A549 (cell line): ENCODE measurements around the gene CPTP. TPM values are rescaled to one million over a fixed set of nuclear protein-coding genes. Genes with fewer than 3 reads are reported as not detected.
"Not testable (repeated sequence)": the region's sequence is repeated elsewhere in the genome, so short reads cannot be mapped to it uniquely, and the experiment has no call there.

Experiments used
- ATAC-seq, 2 experiments: fragments of 200-7000 bp in 1 of 2; fragments of >200 bp in 1 of 2; cut with Nextera tagmentation in 1 of 2; cut with Tn5 transposase in 1 of 2; 3 replicates each; pipeline versions ENCODE4 v1.8.0 to v1.9.1; 2018 to 2020; ENCODE audit warnings: mild to moderate bottlenecking in 1 of 2, moderate library complexity in 1 of 2
- CTCF ChIA-PET: fragments of 300-600 bp; sonication (Branson Sonifier 250); formaldehyde crosslinking; extraction: SDS; loops from one replicate; lab custom pipeline; 2021; ENCODE audit warnings: antibody characterized with exemption, inconsistent platforms; lab: Yijun Ruan, JAX
- POLR2A ChIA-PET: fragments of 350-600 bp; formaldehyde crosslinking; extraction: SDS; loops from one replicate; lab custom pipeline; 2021; ENCODE audit warnings: antibody characterized with exemption, inconsistent platforms; lab: Yijun Ruan, JAX
- DNase-seq, 2 experiments: peaks; one replicate each; pipeline versions ENCODE4 v3.0.0 to v3.0.0-alpha.2; 2011 to 2016; ENCODE audit warnings: low read depth in 1 of 2, low spot score in 1 of 2
- FAIRE-seq: peaks from 2 replicates; lab custom pipeline; 2011; peaks lifted over from hg19 to GRCh38; lab: Jason Lieb, UNC
- H3K27ac ChIP-seq, 2 experiments: fragments of >200 bp; sonication (Bioruptor Twin); formaldehyde crosslinking; 3 replicates each; pipeline ENCODE4 v1.5.1; 2016 to 2017
- H3K4me1 ChIP-seq: fragments of >200 bp; sonication (Bioruptor Twin); formaldehyde crosslinking; 3 replicates; pipeline ENCODE4 v1.6.1; 2016
- H3K4me2 ChIP-seq: fragments of >200 bp; sonication (Bioruptor Twin); formaldehyde crosslinking; 3 replicates; pipeline ENCODE4 v1.6.1; 2016
- H3K4me3 ChIP-seq: fragments of >200 bp; sonication (Bioruptor Twin); formaldehyde crosslinking; 3 replicates; pipeline ENCODE4 v1.5.1; 2016
- H3K9me3 ChIP-seq: fragments of >200 bp; sonication (Bioruptor Twin); formaldehyde crosslinking; 3 replicates; pipeline ENCODE4 v1.6.1; 2016
- EP300 ChIP-seq, 2 experiments: fragments of >200 bp; sonication (Bioruptor Twin); formaldehyde crosslinking; IDR thresholded peaks; 2 replicates in 1 of 2; 3 replicates in 1 of 2; pipeline ENCODE4 v1.6.1; 2016 to 2017
- ESRRA ChIP-seq: fragments of 150-350 bp; IDR thresholded peaks from 2 replicates; pipeline ENCODE4 v1.6.1; 2014; ENCODE audit warnings: mild to moderate bottlenecking, low read length, borderline replicate concordance
- FOSB ChIP-seq: fragments of 250-450 bp; sonication (Bioruptor Pico); IDR thresholded peaks from 2 replicates; pipeline ENCODE4 v1.5.0; 2020; ENCODE audit warnings: mild to moderate bottlenecking, moderate library complexity
- GATA3 ChIP-seq: IDR thresholded peaks from 2 replicates; pipeline ENCODE4 v1.6.1; 2012; ENCODE audit warnings: borderline replicate concordance
- HMGXB4 ChIP-seq: fragments of 250-450 bp; sonication (Bioruptor Pico); IDR thresholded peaks from 2 replicates; pipeline ENCODE4 v1.5.0; 2021; ENCODE audit warnings: mild to moderate bottlenecking, moderate library complexity, borderline replicate concordance
- KDM5A ChIP-seq: fragments of 200-600 bp; sonication (generic); IDR thresholded peaks from 2 replicates; pipeline ENCODE4 v1.6.1; 2016; ENCODE audit warnings: antibody characterized with exemption, mild to moderate bottlenecking
- NFE2L2 ChIP-seq: fragments of 150-350 bp; conservative IDR thresholded peaks from 2 replicates; pipeline ENCODE4 v1.6.1; 2014; ENCODE audit warnings: low read length
- POLR2A ChIP-seq: IDR thresholded peaks from 2 replicates; pipeline ENCODE4 v1.6.1; 2012; ENCODE audit warnings: mild to moderate bottlenecking, low read length
- RAD21 ChIP-seq, 2 experiments: fragments of >200 bp in 1 of 2; sonication (Bioruptor Twin) in 1 of 2; formaldehyde crosslinking in 1 of 2; IDR thresholded peaks in 1 of 2; conservative IDR thresholded peaks in 1 of 2; 2 replicates in 1 of 2; 3 replicates in 1 of 2; pipeline ENCODE4 v1.6.1; 2012 to 2018; ENCODE audit warnings: inconsistent platforms in 1 of 2
- RARB ChIP-seq: fragments of 250-450 bp; sonication (Bioruptor Pico); IDR thresholded peaks from 2 replicates; pipeline ENCODE4 v1.8.0; 2021; ENCODE audit warnings: mild to moderate bottlenecking, moderate library complexity
- TFCP2L1 ChIP-seq: fragments of 250-450 bp; sonication (Bioruptor Pico); IDR thresholded peaks from 2 replicates; pipeline ENCODE4 v1.5.0; 2021; ENCODE audit warnings: mild to moderate bottlenecking
- USF2 ChIP-seq: fragments of 450-650 bp; IDR thresholded peaks from 2 replicates; pipeline ENCODE4 v1.6.1; 2014; ENCODE audit warnings: antibody characterized with exemption
- ZFP36 ChIP-seq: fragments of 450-650 bp; IDR thresholded peaks from 2 replicates; pipeline ENCODE4 v1.6.1; 2014; ENCODE audit warnings: borderline replicate concordance; ENCODE audit not compliant: partially characterized antibody
- ZNF302 ChIP-seq: fragments of 250-450 bp; sonication (Bioruptor Pico); IDR thresholded peaks from 2 replicates; pipeline ENCODE4 v1.9.0; 2021; ENCODE audit warnings: inconsistent platforms, mild to moderate bottlenecking, moderate library complexity
- WGBS: methylation state at CpG from one replicate; pipeline ENCODE4 v1.1.6; 2017; ENCODE audit errors: missing lambda C conversion rate; 5-methylcytosine and 5-hydroxymethylcytosine counted together
- polyA plus RNA-seq, 4 experiments: library from polyadenylated mRNA; depleted of rRNA in 3 of 4; stranded (reverse); fragments of >200 nt; fragmentation: RNase III in 1 of 4; extraction: RNeasy Plus Mini Kit Qiagen cat#74134 plus additional on column Dnase treatment in 1 of 4; gene quantifications; 2 replicates in 3 of 4; 3 replicates in 1 of 4; pipeline ENCODE4 v1.2.3, GENCODE V29; 2011 to 2017
- TF ChIP-seq, protein P1 (sequence below): fragments of 250-450 bp; sonication (Bioruptor Pico); IDR thresholded peaks from 2 replicates; pipeline ENCODE4 v1.5.0; 2020; ENCODE audit warnings: low read depth, mild to moderate bottlenecking, moderate library complexity
- TF ChIP-seq, protein P2 (sequence below): fragments of 200-600 bp; sonication (generic); IDR thresholded peaks from 2 replicates; pipeline ENCODE4 v1.6.1; 2016; ENCODE audit warnings: antibody characterized with exemption, mild to moderate bottlenecking, moderate library complexity
- TF ChIP-seq, protein P3 (sequence below): fragments of 150-350 bp; IDR thresholded peaks from 2 replicates; pipeline ENCODE4 v1.6.1; 2014; ENCODE audit warnings: low read depth, mild to moderate bottlenecking, low read length

CPTP gene
- polyA plus RNA-seq, 2 of the 4 experiments (the other 2 are of a cell fraction) = 4.3 to 11.9 TPM

DNA sequence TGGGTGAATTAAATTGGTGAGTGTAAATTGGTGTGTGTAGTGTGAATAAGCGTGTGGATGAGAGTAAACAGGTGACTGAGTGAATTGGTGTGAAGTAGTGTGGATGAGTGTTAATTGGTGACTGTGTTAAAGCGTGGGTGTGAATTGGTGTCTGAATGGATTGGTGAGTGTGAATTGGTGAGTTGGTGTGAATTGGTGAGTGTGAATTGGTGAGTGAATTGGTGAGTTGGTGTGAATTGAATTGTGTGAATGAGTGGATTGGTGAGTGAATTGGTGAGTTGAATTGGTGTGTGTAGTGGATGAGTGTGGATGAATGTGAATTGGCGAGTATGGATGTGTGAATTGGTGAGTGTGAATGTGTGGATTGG is 42.1 kb downstream of the CPTP start (continued):
- TF ChIP-seq KDM5A = no peak
- no peak for TF ChIP-seq POLR2A
- no peak for TF ChIP-seq GATA3
- TF ChIP-seq ZFP36 = no peak
- TF ChIP-seq ZNF302 (CRISPR knock-in tag) = no peak
- TF ChIP-seq EP300 (IDR thresholded peaks at IDR 0.05) = no peak
- TF ChIP-seq NFE2L2 = no peak
- TF ChIP-seq, protein P1, sequence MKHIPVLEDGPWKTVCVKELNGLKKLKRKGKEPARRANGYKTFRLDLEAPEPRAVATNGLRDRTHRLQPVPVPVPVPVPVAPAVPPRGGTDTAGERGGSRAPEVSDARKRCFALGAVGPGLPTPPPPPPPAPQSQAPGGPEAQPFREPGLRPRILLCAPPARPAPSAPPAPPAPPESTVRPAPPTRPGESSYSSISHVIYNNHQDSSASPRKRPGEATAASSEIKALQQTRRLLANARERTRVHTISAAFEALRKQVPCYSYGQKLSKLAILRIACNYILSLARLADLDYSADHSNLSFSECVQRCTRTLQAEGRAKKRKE (CRISPR knock-in tag) = no peak

- 87% methylated on average over 5 of the region's 5 CpGs for WGBS
- no peak for ATAC-seq
- CTCF ChIA-PET = interaction anchor here (6.1 kb wide), 1 partner anchor 22 kb away, joined by 73 read pairs; the partner anchor contains the start of gene DVL1
- H3K9me3 ChIP-seq = no peaks in the 10 kb centered on the region
- no peak for DNase-seq
- TF ChIP-seq RARB (no peak), ESRRA (no peak), HMGXB4 (CRISPR knock-in tag) (no peak), TFCP2L1 (CRISPR knock-in tag) (no peak), USF2 (no peak), FOSB (CRISPR knock-in tag) (no peak), RAD21 (conservative IDR thresholded peaks at IDR 0.05 in 1 of 2, IDR thresholded peaks at IDR 0.05 in 1 of 2) (no peak)
- TF ChIP-seq, protein P2, sequence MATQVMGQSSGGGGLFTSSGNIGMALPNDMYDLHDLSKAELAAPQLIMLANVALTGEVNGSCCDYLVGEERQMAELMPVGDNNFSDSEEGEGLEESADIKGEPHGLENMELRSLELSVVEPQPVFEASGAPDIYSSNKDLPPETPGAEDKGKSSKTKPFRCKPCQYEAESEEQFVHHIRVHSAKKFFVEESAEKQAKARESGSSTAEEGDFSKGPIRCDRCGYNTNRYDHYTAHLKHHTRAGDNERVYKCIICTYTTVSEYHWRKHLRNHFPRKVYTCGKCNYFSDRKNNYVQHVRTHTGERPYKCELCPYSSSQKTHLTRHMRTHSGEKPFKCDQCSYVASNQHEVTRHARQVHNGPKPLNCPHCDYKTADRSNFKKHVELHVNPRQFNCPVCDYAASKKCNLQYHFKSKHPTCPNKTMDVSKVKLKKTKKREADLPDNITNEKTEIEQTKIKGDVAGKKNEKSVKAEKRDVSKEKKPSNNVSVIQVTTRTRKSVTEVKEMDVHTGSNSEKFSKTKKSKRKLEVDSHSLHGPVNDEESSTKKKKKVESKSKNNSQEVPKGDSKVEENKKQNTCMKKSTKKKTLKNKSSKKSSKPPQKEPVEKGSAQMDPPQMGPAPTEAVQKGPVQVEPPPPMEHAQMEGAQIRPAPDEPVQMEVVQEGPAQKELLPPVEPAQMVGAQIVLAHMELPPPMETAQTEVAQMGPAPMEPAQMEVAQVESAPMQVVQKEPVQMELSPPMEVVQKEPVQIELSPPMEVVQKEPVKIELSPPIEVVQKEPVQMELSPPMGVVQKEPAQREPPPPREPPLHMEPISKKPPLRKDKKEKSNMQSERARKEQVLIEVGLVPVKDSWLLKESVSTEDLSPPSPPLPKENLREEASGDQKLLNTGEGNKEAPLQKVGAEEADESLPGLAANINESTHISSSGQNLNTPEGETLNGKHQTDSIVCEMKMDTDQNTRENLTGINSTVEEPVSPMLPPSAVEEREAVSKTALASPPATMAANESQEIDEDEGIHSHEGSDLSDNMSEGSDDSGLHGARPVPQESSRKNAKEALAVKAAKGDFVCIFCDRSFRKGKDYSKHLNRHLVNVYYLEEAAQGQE = no peak
- TF ChIP-seq, protein P3, sequence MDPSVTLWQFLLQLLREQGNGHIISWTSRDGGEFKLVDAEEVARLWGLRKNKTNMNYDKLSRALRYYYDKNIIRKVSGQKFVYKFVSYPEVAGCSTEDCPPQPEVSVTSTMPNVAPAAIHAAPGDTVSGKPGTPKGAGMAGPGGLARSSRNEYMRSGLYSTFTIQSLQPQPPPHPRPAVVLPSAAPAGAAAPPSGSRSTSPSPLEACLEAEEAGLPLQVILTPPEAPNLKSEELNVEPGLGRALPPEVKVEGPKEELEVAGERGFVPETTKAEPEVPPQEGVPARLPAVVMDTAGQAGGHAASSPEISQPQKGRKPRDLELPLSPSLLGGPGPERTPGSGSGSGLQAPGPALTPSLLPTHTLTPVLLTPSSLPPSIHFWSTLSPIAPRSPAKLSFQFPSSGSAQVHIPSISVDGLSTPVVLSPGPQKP = no peak
- FAIRE-seq = no peak
- POLR2A ChIA-PET = no interaction called here
- no peak overlapping the region for H3K4me2 ChIP-seq
- H3K4me3 ChIP-seq = no peak overlapping the region
- H3K27ac ChIP-seq = no peak overlapping the region
- no peaks in the 10 kb centered on the region for H3K4me1 ChIP-seq
Measured at GRCh38 chr1:1367315-1367714, 42.7 kb downstream of the CPTP start.

- ATAC-seq, DNase-seq, H3K4me2 ChIP-seq, H3K4me3 ChIP-seq, FAIRE-seq, H3K9me3 ChIP-seq, H3K27ac ChIP-seq: not testable (repeated sequence)
- H3K4me1 ChIP-seq = peaks cover 10% of the 10 kb centered on the region
- POLR2A ChIA-PET = interaction anchor here (0.7 kb wide), 1 partner anchor 11 kb away, joined by 3 read pairs; no protein-coding TSS in a partner anchor
- CTCF ChIA-PET = interaction anchor here (0.6 to 6.1 kb wide), 7 partner anchors 10 to 386 kb away, joined by 3 to 73 read pairs (median 9); partner anchors contain the start of gene DVL1
- whole genome bisulfite sequencing = 90% methylated on average over 13 of the region's 14 CpGs
Measured at GRCh38 chr1:1370094-1370493, 45.5 kb downstream of the CPTP start.
